SKM-1 (cell line): ENCODE results near the gene ROMO1.
"Not testable (repeated sequence)": the region's sequence is repeated elsewhere in the genome, so short reads cannot be mapped to it uniquely, and the experiment has no call there.

Experiments
- DNase-seq: peaks from one replicate; lab custom pipeline; 2025; ENCODE audit not compliant: unreplicated experiment; lab: John Stamatoyannopoulos, UW

Gene ROMO1

DNA sequence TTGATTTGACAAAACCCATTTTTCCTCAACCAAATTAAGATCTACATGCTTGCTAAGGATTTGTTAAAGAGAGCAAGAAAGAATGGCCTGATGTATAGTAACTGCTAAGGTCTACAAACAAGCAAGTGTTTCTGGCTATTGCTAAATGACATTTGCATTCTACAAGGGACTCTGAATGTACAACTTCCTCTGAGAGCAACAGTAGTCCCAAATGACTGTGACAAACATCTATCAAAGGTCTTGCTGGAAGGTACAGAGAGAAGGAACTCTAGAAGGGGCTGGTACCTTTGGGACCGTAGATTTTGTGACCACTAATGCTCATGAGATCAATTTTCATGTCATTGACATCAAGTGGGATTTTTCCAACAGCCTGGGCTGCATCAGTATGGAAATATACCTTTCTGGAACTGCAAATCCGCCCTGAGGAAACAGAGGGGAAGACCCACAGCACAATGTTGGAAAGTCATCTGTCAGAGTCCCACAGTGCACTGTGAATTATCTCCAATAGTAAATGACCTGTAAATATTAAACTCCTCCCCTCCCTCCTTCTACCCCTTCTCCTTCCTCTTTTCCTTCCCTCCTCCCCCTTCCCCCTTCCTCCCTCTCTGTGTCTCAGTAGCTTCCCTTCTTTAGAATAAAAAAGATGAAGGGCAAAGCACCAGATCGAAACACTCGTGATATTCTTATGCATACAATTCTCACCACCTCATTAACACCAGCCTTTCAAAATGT, 18.6 kb upstream of the ROMO1 start:
- no peak for DNase-seq

DNA sequence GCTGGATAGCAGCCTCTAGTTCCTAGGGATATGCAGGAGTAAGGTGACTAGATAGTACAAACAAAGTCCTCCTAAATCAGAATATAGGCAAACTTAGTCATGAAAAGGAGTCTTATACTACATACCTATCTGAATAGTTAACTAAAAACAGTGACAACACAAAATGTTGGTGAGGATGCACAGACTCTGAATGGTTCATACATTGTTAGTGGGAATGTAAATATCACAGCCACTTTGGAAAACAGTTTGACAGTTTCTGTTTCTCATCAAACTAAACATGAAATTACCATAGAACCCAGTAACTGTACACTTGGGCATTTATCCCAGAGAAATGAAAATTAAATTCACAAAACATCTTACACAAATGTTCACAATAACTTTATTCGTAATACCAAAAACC, 17.2 kb upstream of the ROMO1 start:
- DNase-seq: no peak

DNA sequence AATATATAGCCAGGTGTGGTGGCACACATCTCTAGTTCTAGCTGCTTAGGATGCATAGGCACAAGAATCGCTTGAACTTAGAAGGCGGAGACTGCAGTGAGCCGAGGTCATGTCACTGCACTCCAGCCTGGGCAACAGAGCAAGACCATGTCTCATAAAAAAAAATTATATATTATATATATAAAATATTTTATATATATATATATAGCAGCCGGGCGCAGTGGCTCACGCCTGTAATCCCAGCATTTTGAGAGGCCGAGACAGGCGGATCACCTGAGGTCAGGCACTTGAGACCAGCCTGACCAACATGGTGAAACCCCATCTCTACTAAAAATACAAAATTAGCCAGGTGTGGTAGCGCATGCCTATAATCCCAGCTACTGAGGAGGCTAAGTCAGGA, 13.8 kb upstream of the ROMO1 start:
- DNase-seq: not testable (repeated sequence)

DNA sequence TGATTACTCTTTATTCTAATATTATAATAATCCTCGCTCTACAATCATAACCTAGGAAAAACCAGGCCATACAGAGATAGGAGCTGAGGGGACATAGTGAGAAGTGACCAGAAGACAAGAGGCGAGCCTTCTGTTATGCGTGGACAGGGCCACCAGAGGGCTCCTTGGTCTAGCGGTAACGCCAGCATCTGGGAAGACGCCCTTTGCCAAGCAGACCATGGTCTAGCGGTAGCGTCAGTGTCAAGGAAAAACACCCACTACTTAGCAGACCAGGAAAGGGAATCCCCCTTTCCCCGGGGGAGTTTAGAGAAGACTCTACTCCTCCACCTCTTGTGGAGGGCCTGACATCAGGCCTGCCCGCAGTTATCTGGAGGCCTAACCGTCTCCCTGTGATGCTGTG, 12.3 kb upstream of the ROMO1 start:
- DNase-seq: not testable (repeated sequence)

DNA sequence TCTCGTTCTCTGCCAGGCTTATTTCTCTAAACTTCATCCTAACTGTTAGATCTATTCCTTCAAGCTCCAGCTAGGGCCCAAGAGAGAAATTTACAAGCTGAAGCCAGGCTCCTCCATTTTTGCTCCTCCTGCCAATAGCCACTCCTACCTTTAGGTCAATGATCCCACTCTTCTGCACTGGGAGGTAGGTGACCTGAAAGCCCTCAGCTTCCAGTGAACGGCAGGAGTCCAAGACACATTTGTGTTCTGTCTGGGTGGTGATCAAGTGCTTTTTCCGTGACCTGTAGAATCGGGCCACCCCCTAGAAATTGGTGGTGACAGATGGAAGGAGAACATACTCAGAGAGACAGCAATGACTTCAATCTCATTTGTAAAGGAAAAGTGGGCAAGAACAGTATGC, 8.9 kb upstream of the ROMO1 start:
- DNase-seq: no peak

DNA sequence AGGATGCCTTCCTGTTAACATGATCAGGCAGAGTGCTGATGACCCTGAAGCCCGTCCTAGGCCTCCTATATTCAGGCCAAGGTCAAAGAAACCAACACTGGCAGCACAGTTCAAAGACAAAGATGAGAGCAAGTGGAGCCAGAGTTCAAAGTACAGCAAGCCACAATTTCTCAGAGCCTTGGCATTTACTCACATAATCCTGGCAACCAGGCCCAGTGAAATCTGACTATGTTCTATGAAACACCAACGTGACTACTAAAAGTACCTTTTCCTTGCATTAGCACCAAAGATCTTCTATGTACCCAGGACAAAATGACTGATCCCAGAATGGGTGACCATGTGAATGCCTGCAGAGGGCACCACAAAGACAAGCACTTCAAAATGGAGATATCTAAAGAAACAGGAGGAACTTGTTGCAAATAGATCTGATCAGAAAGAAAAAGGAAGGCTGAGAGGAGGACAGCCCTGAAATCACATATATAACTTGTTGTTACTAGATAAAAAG, 3.9 kb upstream of the ROMO1 start:
- no peak for DNase-seq

DNA sequence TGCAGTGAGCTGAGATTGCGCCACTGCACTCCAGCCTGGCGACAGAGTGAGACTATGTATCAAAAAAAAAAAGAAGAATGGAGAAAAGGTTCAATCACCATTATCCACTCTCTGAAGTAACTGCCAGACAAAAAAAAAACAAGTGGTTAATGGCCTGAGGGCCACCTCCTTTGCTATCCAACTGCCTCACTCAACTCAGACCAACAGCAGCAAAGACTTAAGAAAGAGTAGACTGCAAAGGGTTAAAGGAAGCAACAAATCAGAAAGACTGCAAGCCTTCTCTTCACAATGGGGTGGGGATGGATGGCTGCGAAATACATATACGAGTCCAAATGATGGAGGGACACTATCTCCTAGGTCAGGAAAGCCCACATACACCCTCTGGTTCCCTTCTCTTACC, 3.2 kb upstream of the ROMO1 start:
- no peak for DNase-seq

DNA sequence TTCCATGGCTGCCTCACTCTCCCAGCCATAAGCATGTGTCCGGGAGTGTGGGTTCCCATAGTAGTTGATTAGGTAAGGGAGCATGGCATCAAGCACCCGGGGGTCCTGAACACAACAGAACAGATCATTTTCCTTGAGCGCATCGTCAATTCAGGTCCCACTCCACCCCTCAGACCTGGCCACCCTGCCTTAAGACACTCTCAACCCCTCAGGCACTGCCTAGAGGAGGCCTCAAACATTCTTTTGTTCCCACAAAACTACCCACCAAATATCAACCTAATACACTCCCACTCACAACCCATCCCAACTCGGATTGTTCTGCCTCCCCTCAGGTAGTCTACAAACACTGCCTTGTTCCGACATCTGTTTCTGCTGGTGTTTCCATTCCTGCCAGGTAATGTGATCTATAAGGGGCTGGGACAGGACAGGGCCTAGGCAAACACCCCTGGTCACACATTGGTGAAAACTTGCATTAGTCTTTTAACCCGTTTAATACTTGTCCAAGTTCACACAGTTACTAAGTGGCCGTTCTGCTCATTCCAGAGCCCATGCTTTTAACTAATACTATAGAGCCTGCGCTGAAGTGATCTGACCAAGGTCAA, 1.4 kb upstream of the ROMO1 start:
- DNase-seq: no peak

DNA sequence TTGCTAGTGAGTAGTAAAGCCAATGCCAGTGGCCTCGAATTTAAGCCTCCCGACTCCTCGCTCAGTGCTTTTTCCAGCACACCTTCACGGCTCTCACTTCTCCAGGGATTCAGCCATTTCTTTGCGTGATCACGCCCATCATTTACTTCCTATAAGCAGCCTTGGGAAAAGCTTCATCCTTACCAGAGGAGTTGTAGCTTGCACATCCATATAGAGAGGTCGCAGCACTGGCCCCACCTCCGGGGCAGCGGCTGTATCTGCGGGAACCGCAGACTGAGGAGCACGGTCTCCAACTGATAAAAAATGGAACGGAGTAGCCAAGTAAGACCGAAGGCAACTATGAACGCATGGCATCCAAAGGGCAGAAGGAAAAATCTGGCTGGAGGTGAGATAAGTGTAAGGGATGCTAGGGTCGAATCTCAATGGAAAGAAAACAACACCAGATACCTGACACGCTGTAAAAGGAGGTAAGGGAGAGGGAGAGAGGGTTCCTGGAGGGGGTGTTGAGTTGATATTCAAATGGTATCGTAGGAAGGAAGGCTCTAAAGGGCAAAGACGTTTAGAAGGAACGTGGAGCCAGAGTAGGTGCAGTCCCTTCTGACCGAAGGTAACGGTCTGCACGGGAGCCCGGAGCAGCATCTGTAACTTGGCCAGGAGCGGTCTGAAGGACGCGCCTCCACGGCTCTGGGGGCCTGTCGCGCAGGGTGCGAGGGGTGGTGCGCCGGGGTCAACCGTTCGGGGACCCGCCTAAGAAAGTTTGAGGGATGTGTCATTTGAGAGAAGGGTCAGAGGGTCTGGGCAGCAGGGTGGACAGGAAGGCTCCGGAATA, 693 bp upstream of the ROMO1 start:
- DNase-seq: no peak

DNA sequence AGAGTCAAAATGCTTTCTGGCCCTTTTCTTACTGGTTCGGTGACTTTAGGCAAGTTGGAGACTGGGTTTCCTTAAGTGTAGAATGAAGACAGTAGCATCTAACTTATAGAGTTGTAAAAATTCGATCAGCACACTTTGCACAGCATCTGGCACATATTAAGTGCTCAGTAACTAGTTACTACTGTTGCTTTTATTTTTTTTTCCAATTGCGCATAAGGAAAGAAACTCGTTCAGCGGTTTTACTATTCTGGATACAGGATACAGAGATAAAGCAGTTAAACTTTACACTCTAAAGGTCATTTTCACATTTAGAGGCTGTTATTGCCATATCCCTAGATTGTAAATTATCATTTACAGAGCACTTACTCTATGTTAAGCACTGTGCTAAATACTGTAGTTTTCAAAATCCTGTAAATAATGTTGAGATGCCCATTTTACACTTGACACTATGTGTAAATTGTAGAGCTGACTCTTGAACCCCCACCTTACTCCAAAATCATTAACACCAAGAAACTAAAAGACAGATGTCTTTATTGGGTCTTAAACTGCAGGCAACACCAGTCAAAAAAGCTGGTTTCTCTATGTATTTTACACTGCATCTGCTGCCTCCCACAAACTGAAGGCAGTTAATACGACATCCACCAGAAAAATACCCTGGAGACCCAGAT, 886 bp downstream of the ROMO1 start:
- no peak for DNase-seq

DNA sequence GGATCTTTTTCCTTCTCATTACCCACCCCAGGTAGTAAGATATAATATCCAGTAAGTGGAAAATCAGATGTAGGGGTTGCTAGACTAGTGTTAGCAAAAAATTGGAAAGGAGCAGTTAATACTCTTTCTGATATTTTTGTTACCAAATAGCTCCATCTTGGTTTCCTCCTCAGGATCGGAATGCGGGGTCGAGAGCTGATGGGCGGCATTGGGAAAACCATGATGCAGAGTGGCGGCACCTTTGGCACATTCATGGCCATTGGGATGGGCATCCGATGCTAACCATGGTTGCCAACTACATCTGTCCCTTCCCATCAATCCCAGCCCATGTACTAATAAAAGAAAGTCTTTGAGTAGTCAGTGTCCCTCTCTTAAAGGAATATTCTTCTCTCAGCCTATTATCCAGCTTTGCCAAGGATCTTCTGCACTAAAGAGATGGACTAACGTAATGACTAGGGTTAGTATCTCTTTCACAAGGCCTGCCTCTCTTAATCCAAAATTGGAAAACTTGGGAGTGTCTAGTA, 1.5 kb downstream of the ROMO1 start:
- no peak for DNase-seq

DNA sequence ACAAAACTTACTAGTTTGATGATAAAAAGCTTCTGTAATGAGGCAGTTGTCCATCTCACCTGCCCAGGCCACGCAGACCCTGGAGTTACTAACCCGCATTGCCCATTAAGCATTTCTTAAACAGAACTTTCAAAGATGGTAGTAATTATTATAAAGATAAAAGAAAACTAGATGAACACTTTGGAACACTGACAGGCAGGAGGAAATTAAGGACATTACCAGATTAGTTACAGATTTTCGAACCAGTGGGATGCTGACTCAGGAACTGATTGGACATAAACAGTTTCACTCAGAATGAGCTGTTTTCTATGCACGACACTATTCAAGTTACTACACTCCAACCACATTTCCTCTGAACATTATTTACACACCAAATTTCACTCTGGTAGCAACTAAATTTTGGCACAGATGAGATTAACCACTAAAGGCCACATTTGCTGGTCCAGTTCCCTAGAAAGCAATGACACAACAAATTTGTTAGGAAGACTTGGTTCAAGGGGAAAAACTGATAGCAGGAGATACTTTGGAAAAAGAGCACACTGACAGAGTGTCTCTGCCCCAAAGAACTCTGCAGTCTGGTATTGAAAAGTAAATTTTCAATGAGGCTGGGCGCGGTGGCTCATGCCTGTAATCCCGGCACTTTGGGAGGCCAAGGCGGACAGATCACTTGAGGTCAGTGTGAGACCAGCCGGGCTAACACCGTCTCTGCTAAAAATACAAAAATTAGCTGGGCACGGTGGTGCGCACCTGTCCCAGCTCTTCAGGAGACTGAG, 3.0 kb downstream of the ROMO1 start:
- DNase-seq: no peak

DNA sequence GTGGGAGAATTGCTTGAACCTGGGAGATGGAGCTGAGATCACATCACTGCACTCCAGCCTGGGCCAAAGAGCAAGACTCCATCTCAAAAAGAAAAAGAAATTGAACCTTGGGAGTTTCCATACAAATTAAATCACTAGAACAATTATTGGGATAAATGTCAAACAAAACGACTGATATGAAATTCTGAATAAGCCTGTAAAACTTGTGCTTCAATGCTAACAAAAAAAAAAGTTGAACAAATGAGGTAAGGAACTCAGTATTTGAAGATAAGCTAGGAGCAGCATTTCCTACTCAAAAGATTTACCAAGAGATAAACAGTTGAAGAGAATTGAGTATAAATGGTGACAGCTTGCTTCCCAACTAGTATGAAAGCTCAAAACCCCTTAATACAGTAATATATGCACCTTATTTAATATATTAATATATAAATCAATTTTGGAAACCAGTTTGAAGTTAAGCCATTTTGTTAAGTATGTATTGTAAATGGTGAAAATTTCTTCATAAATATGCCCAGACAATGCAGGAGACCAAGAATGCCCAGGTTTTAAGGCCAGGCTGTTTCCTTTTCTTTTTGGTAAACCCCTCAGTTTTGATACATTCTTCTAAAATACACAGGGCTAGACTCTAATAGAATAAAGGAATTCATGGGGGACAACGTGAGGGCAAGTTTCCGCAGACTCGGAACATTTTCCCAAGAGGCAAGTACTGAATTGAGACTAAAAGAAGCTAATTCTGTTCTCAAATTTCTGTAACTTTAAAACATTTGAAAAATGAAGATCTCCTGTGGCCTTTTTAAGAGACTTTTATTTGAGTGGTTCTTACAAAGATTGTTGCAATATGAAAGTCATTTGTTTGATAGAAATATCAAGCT, 3.9 kb downstream of the ROMO1 start:
- no peak for DNase-seq

DNA sequence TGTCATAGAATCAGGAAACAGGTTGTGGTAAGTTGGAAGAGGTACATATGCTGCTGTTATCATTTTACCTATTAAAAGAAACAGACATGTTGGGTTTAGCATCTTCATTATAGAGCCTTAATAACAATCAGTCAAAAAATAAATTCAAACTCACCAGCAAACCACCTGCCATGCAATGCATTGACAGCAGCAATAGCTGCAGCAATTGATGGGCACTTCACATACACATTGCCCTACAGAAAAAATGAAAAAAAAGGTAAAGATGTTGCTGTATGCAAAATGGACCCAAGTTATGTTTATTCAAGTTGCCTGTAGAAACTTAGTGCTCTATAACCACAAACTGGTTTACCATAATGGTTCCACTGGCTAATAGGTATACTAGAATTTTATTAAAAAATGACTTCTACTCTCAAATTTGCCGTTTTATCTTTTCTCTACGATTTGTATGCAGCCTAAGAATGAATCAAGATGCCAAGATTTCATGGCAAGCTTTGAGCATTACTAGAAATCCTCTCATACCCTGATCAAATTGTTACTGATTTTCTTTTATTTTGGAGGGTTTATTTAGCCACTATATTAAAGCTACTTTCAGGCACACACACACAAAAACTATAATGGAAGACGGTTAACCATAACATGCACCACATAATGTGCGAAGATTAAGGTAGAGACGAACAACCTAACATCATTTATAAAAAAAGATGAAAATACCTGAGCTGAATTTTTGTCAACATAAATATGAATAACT, 5.5 kb downstream of the ROMO1 start:
- DNase-seq: no peak

DNA sequence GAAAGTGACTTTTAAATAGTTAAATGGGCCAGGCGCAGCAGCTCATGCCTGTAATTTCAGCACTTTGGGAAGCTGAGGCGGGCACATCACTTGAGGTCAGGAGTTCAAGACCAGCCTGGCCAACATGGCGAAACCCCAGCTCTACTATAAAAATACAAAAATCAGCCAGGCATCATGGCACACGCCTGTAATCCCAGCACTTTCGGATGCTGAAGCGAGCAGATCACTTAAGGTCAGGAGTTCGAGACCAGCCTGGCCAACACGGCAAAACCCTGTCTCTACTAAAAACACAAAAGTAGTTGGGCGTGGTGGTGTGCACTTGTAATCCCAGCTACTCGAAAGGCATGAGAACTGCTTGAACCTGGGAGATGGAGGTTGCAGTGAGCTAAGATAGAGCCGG, 6.7 kb downstream of the ROMO1 start:
- DNase-seq: not testable (repeated sequence)

DNA sequence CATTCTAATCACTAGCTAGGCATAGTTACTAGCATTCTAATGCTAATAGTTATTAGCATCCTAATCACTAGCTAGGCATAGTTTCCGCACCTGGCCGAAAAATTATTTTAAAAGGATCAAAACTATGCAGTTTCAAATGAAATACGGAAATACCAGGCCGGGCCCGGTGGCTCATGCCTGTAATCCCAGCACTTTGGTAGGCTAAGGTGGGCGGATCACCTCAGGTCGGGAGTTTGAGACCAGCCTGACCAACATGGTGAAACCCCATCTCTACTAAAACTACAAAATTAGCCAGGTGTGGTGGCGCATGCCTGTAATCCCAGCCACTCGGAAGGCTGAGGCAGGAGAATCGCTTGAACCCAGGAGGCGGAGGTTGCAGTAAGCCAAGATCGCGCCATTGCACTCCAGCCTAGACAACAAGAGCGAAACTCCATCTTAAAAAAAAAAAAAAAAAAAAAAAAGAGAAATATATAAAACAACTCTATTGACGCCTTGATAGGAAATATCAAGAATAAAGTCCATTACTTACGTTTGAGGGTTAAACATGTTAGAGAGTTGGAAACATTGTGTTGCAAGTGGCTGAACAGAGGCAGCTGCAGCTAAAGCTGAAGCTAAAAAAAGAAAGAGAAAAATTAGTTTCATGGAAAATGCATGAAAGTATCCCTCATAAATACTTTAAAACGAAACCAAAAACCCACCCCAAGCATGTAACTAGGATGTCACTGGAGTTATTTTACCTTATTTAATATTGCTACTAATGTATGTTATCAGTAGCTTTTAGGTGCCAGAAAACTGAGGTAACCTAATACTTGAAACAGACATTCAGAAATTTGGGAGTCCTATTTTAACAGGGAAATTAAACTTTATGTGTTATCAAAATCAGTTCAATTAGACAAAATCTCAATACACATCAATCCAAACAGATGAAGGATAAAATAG, 7.7 kb downstream of the ROMO1 start:
- not testable (repeated sequence) for DNase-seq

DNA sequence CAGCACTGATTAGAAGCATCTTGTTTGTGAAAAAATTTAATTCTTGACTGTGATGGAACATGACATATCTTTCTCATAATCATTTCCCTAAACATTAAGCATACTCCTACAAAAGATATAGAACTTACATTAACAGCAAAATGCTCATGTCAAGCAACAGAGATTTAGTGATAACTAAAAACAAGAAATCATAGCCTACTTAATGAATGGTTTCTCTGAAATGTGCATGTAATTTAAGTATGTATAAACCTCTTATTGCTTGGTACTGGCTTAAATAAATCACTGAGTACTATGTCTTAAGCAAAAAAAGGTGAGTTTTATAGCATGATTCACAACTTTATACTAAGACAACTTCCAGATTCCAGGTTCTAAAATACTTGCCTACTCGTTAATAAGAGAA, 9.3 kb downstream of the ROMO1 start:
- DNase-seq: no peak

DNA sequence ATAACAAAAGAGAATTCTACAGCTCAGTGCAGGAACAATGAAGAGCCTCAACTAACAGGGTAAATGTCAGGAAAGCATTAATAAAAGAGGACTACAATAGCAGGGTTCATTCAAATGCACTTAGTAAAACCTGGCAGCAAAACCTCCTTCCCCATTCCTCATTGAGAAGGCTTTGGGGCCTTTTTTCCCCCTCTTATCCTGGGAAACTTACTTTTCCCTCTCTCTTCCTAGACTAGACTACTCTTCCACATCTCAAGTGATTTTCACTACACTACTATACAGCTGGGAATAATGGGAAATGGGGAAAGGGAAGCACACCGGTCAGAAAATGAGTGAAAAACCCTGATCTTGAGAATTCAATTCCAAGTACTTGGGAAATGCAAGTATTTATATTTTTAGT, 10.1 kb downstream of the ROMO1 start:
- DNase-seq: no peak
